H1 (cell line): ENCODE data around the gene PSME3. TPM values are rescaled to one million over a fixed set of nuclear protein-coding genes. Genes with fewer than 3 reads are reported as not detected.

ENCODE experiments used
- CTCF ChIA-PET: fragments of 300-600 bp; sonication (Branson Sonifier 250); formaldehyde crosslinking; loops from one replicate; lab custom pipeline; 2021; ENCODE audit not compliant: partially characterized antibody; lab: Charles Lee
- POLR2A ChIA-PET: fragments of 300-600 bp; sonication (Branson Sonifier 250); formaldehyde crosslinking; loops from one replicate; lab custom pipeline; 2021; ENCODE audit warnings: inconsistent platforms; ENCODE audit not compliant: partially characterized antibody; lab: Charles Lee
- DNase-seq, 2 experiments: peaks; one replicate each; pipeline versions ENCODE4 v3.0.0 to v3.0.0-alpha.2; 2010 to 2022; ENCODE audit warnings: low spot score in 2 of 2, low read depth in 1 of 2, mixed read lengths in 1 of 2
- FAIRE-seq: peaks from 2 replicates; lab custom pipeline; 2011; peaks lifted over from hg19 to GRCh38; lab: Jason Lieb, UNC
- H2AFZ ChIP-seq: 2 replicates; pipeline ENCODE4 v1.8.1; 2012; ENCODE audit warnings: low read length, inconsistent platforms
- H2AK5ac ChIP-seq: 2 replicates; pipeline ENCODE4 v1.6.1; 2013; ENCODE audit warnings: low read depth, low read length
- H2BK120ac ChIP-seq: replicated peaks from 2 replicates; pipeline ENCODE3; 2013; ENCODE audit warnings: low read depth, low read length, inconsistent platforms
- H2BK12ac ChIP-seq: 2 replicates; pipeline ENCODE4 v1.6.1; 2013; ENCODE audit warnings: low read depth, low read length
- H2BK15ac ChIP-seq: 2 replicates; pipeline ENCODE4 v1.6.1; 2013; ENCODE audit warnings: low read length
- H2BK20ac ChIP-seq: 2 replicates; pipeline ENCODE4 v1.6.1; 2013; ENCODE audit warnings: low read length
- H2BK5ac ChIP-seq: 2 replicates; pipeline ENCODE4 v1.6.1; 2013; ENCODE audit warnings: low read depth, low read length
- H3K14ac ChIP-seq: 2 replicates; pipeline ENCODE4 v1.6.1; 2013; ENCODE audit warnings: inconsistent platforms; ENCODE audit not compliant: insufficient read length
- H3K18ac ChIP-seq: 2 replicates; pipeline ENCODE4 v1.6.1; 2013; ENCODE audit warnings: low read length; ENCODE audit errors: extremely low read depth
- H3K23ac ChIP-seq: 2 replicates; pipeline ENCODE4 v1.6.1; 2013; ENCODE audit warnings: inconsistent platforms; ENCODE audit not compliant: insufficient read length
- H3K23me2 ChIP-seq: 2 replicates; pipeline ENCODE4 v1.6.1; 2013; ENCODE audit warnings: low read depth, low read length
- H3K27ac ChIP-seq: 2 replicates; pipeline ENCODE4 v1.6.1; 2011; ENCODE audit warnings: low read depth, low read length, inconsistent platforms
- H3K27me3 ChIP-seq, 4 experiments: replicated peaks in 1 of 4; 1 replicate in 1 of 4; 2 replicates in 3 of 4; pipeline versions ENCODE4 v1.6.1 to v1.8.1; 2011 to 2013; ENCODE audit warnings: low read length in 3 of 4, mild to moderate bottlenecking in 3 of 4, inconsistent platforms in 2 of 4, mixed read lengths in 2 of 4, moderate library complexity in 1 of 4; ENCODE audit not compliant: control insufficient read depth in 3 of 4, insufficient read depth in 3 of 4; ENCODE audit errors: extremely low read depth in 1 of 4
- H3K36me3 ChIP-seq, 4 experiments: 2 replicates each; pipeline versions ENCODE4 v1.6.1 to v1.8.1; 2011 to 2013; ENCODE audit warnings: mild to moderate bottlenecking in 4 of 4, low read length in 3 of 4, moderate library complexity in 2 of 4, control low read depth in 1 of 4, inconsistent platforms in 1 of 4; ENCODE audit not compliant: insufficient read depth in 4 of 4, control insufficient read depth in 2 of 4
- H3K4ac ChIP-seq: replicated peaks from 2 replicates; pipeline ENCODE3; 2013; ENCODE audit warnings: low read length, low read depth, mixed read lengths, inconsistent platforms; ENCODE audit not compliant: insufficient read length
- H3K4me1 ChIP-seq, 4 experiments: replicated peaks in 1 of 4; 1 replicate in 1 of 4; 2 replicates in 3 of 4; pipeline versions ENCODE4 v1.6.1 to v1.8.1; 2011 to 2013; ENCODE audit warnings: low read length in 3 of 4, inconsistent platforms in 2 of 4, mixed read lengths in 1 of 4; ENCODE audit not compliant: insufficient read depth in 4 of 4, control insufficient read depth in 3 of 4
- H3K4me2 ChIP-seq, 2 experiments: 2 replicates each; pipeline versions ENCODE4 v1.6.1 to v1.8.1; 2011 to 2013; ENCODE audit warnings: low read depth in 2 of 2, low read length in 2 of 2, control low read depth in 1 of 2, inconsistent platforms in 1 of 2, mild to moderate bottlenecking in 1 of 2; ENCODE audit not compliant: insufficient read depth in 1 of 2
- H3K4me3 ChIP-seq, 4 experiments: fragments of 200-600, 300-600 bp in 1 of 4; sonication (generic), shearing (Covaris generic), sonication (Bioruptor Twin) in 1 of 4; 2 replicates each; pipeline versions ENCODE4 v1.5.1 to v1.8.1; 2011 to 2016; ENCODE audit warnings: low read length in 4 of 4, low read depth in 3 of 4, control low read depth in 2 of 4, inconsistent platforms in 2 of 4, mild to moderate bottlenecking in 2 of 4, mixed read lengths in 1 of 4, moderate library complexity in 1 of 4; ENCODE audit not compliant: insufficient read depth in 2 of 4; ENCODE audit errors: extremely low read depth in 1 of 4
- H3K56ac ChIP-seq: replicated peaks from 2 replicates; pipeline ENCODE3; 2013; ENCODE audit warnings: low read depth, mild to moderate bottlenecking, mixed read lengths, low read length, inconsistent platforms; ENCODE audit not compliant: insufficient read length
- H3K79me1 ChIP-seq: 2 replicates; pipeline ENCODE4 v1.6.1; 2013; ENCODE audit warnings: low read depth, low read length, control low read depth
- H3K79me2 ChIP-seq, 2 experiments: 2 replicates each; pipeline versions ENCODE4 v1.6.1 to v1.8.1; 2012 to 2013; ENCODE audit warnings: low read length in 2 of 2, mild to moderate bottlenecking in 2 of 2, inconsistent platforms in 1 of 2; ENCODE audit not compliant: insufficient read depth in 2 of 2, control insufficient read depth in 1 of 2
- H3K9ac ChIP-seq, 4 experiments: replicated peaks in 1 of 4; 1 replicate in 1 of 4; 2 replicates in 3 of 4; pipeline versions ENCODE4 v1.6.1 to v1.8.1; 2011 to 2013; ENCODE audit warnings: low read depth in 3 of 4, low read length in 3 of 4, control low read depth in 2 of 4, mild to moderate bottlenecking in 2 of 4, moderate library complexity in 2 of 4, inconsistent platforms in 1 of 4; ENCODE audit errors: extremely low read depth in 1 of 4
- H3K9me3 ChIP-seq, 2 experiments: 2 replicates each; pipeline versions ENCODE4 v1.6.1 to v1.8.1; 2012 to 2013; ENCODE audit warnings: mild to moderate bottlenecking in 2 of 2, moderate library complexity in 2 of 2, control low read depth in 1 of 2, inconsistent platforms in 1 of 2, low read depth in 1 of 2, low read length in 1 of 2, mixed read lengths in 1 of 2; ENCODE audit not compliant: insufficient read depth in 2 of 2
- H4K20me1 ChIP-seq, 2 experiments: replicated peaks in 1 of 2; 2 replicates each; pipeline versions ENCODE3 to v1.8.1; 2011 to 2013; ENCODE audit warnings: inconsistent platforms in 2 of 2, low read length in 2 of 2, mild to moderate bottlenecking in 1 of 2; ENCODE audit not compliant: insufficient read depth in 2 of 2, control insufficient read depth in 1 of 2
- H4K5ac ChIP-seq: 2 replicates; pipeline ENCODE4 v1.6.1; 2013; ENCODE audit warnings: low read length, low read depth, mixed read lengths, inconsistent platforms; ENCODE audit not compliant: insufficient read length
- H4K8ac ChIP-seq: 2 replicates; pipeline ENCODE4 v1.8.0; 2013; ENCODE audit warnings: mild to moderate bottlenecking, moderate library complexity, low read length, inconsistent platforms; ENCODE audit not compliant: insufficient read depth; ENCODE audit errors: extremely low read depth
- H4K91ac ChIP-seq: replicated peaks from 2 replicates; pipeline ENCODE3; 2013; ENCODE audit warnings: low read length, mixed read lengths, inconsistent platforms; ENCODE audit not compliant: insufficient read length
- EP300 ChIP-seq, 2 experiments: IDR thresholded peaks; 1 replicate in 1 of 2; 2 replicates in 1 of 2; pipeline ENCODE4 v1.6.1; 2011 to 2012; ENCODE audit warnings: low read depth in 2 of 2, low read length in 2 of 2, mild to moderate bottlenecking in 2 of 2, borderline replicate concordance in 1 of 2, inconsistent platforms in 1 of 2, moderate library complexity in 1 of 2
- HDAC2 ChIP-seq, 2 experiments: fragments of 300-600 bp in 1 of 2; sonication (generic) in 1 of 2; IDR thresholded peaks; 2 replicates each; pipeline ENCODE4 v1.6.1; 2011 to 2012; ENCODE audit warnings: low read depth in 2 of 2, low read length in 2 of 2, mild to moderate bottlenecking in 2 of 2, moderate library complexity in 2 of 2, borderline replicate concordance in 1 of 2, inconsistent platforms in 1 of 2
- KDM5A ChIP-seq: fragments of 200-600 bp; IDR thresholded peaks from 2 replicates; pipeline ENCODE4 v1.7.1; 2012; ENCODE audit warnings: mild to moderate bottlenecking, low read length, inconsistent platforms, mixed read lengths
- MAX ChIP-seq: IDR thresholded peaks from 2 replicates; pipeline ENCODE4 v1.6.1; 2012; ENCODE audit warnings: inconsistent platforms
- NANOG ChIP-seq: IDR thresholded peaks from 2 replicates; pipeline ENCODE4 v1.6.1; 2011; ENCODE audit warnings: low read length, low read depth, mild to moderate bottlenecking, inconsistent platforms; ENCODE audit not compliant: insufficient read depth, poor library complexity, severe bottlenecking
- POU5F1 ChIP-seq: IDR thresholded peaks from 2 replicates; pipeline ENCODE4 v1.6.1; 2011; ENCODE audit warnings: low read depth, mild to moderate bottlenecking, low read length, moderate library complexity
- RFX5 ChIP-seq: IDR thresholded peaks from 2 replicates; pipeline ENCODE4 v1.6.1; 2011; ENCODE audit warnings: low read depth, low read length, improper control_type of control experiment, borderline replicate concordance
- SIRT6 ChIP-seq: IDR thresholded peaks from one replicate; pipeline ENCODE4 v1.7.1; 2012; ENCODE audit warnings: low read length, inconsistent platforms
- SIX5 ChIP-seq: IDR thresholded peaks from 2 replicates; pipeline ENCODE4 v1.6.1; 2011; ENCODE audit warnings: mild to moderate bottlenecking, low read depth, low read length
- TAF1 ChIP-seq: IDR thresholded peaks from 2 replicates; pipeline ENCODE4 v1.6.1; 2011; ENCODE audit warnings: mild to moderate bottlenecking, low read depth, low read length
- ZNF274 ChIP-seq: IDR thresholded peaks from 2 replicates; pipeline ENCODE4 v1.7.0; 2012; ENCODE audit warnings: low read length, borderline replicate concordance; ENCODE audit errors: extremely low read depth
- WGBS, 2 experiments: shearing (Covaris generic) in 1 of 2; methylation state at CpG; one replicate each; pipeline versions ENCODE4 v1.1.6 to v1.1.7; 2013 to 2015; ENCODE audit warnings: low lambda C conversion rate in 2 of 2, mixed read lengths in 2 of 2, inconsistent platforms in 1 of 2, low coverage in 1 of 2, missing lambda C conversion rate in 1 of 2; ENCODE audit not compliant: insufficient replicate concordance in 2 of 2, insufficient coverage in 1 of 2, insufficient read length in 1 of 2; ENCODE audit errors: extremely low coverage in 1 of 2, missing lambda C conversion rate in 1 of 2; 5-methylcytosine and 5-hydroxymethylcytosine counted together
- polyA plus RNA-seq, 7 experiments: library from polyadenylated mRNA; depleted of rRNA in 3 of 7; stranded (reverse) in 5 of 7; unstranded in 2 of 7; fragments of >200 nt in 5 of 7; fragments of 200-250 nt in 2 of 7; gene quantifications; 1 replicate in 5 of 7; 2 replicates in 1 of 7; 4 replicates in 1 of 7; pipeline versions ENCODE4 v1.2.1 to v1.2.3, GENCODE V29; 2011 to 2013; ENCODE audit warnings: missing spikeins in 2 of 7, mixed read lengths in 2 of 7
- total RNA-seq: library from RNA; stranded (reverse); fragmentation: NEBNext Ultra II Directional; extraction: Animal tissue kit (Norgen Biotek cat#: 25700); gene quantifications from 2 replicates; pipeline ENCODE4 v1.2.1, GENCODE V29; 2021

The PSME3 gene
- total and polyA plus RNA-seq, 2 of the 8 experiments (the other 6 are each of a cell fraction or from before 2014, with no cell fraction given) = 149 to 224 TPM

- no peak for DNase-seq
- POLR2A ChIA-PET = interaction anchor here (1.1 to 1.5 kb wide), 3 partner anchors 21 to 131 kb away, joined by 3 to 5 read pairs (median 4); partner anchors contain the start of gene RPL27
- no peak for TF ChIP-seq TAF1
- TF ChIP-seq SIX5 = no peak
- no peak for TF ChIP-seq POU5F1
- TF ChIP-seq EP300 (IDR thresholded peaks at IDR 0.05; ENCODE audit: borderline replicate concordance in 1 of 2, low read depth in 2 of 2, low read length in 2 of 2) = no peak
- no peak for TF ChIP-seq HDAC2 (IDR thresholded peaks at IDR 0.05; ENCODE audit: borderline replicate concordance in 1 of 2, low read depth in 2 of 2, low read length in 2 of 2)
- no peak for TF ChIP-seq NANOG
- no peak for TF ChIP-seq RFX5
- TF ChIP-seq SIRT6 = no peak
- no peak for TF ChIP-seq MAX
- no peak for TF ChIP-seq KDM5A
- no peak for TF ChIP-seq ZNF274
These were observed 33.7 kb downstream of the PSME3 start for GRCh38 chr17:42866631-42867575.

More at GRCh38 chr17:42866631-42867575, 33.7 kb downstream of the PSME3 start:
- H2BK5ac ChIP-seq = no peak overlapping the region
- H2AK5ac ChIP-seq = no peak overlapping the region
- peaks cover 2 to 10% of the 10 kb centered on the region in 2 experiments; a peak in 1 of 4 replicates for H3K9me3 ChIP-seq
- no peak overlapping the region for H4K91ac ChIP-seq
- FAIRE-seq = no peak
- no peak overlapping the region for H3K14ac ChIP-seq
- no peak overlapping the region for H4K8ac ChIP-seq
- 90% methylated on average over 11 of the region's 12 CpGs; no CpG with 5 or more reads in 1 of the 2 experiments for WGBS, 2 experiments
- no peak overlapping the region for H2BK20ac ChIP-seq
- H4K20me1 ChIP-seq = no peaks in the 10 kb centered on the region
- no peak overlapping the region for H3K4ac ChIP-seq
- no peak overlapping the region for H3K4me3 ChIP-seq
- no peaks in the 10 kb centered on the region for H3K79me2 ChIP-seq
- H3K4me1 ChIP-seq = no peaks in the 10 kb centered on the region
- no peak overlapping the region for H2BK120ac ChIP-seq
- no peak overlapping the region for H2BK15ac ChIP-seq
- H3K27me3 ChIP-seq = no peaks in the 10 kb centered on the region
- no peak overlapping the region for H4K5ac ChIP-seq
- H3K18ac ChIP-seq = no peak overlapping the region
- H3K23me2 ChIP-seq = no peaks in the 10 kb centered on the region
- no peak overlapping the region for H3K56ac ChIP-seq
- H3K36me3 ChIP-seq = no peaks in the 10 kb centered on the region
- no peak overlapping the region for H3K23ac ChIP-seq
- no peak overlapping the region for H2BK12ac ChIP-seq
- H3K9ac ChIP-seq = no peak overlapping the region
- H3K4me2 ChIP-seq = no peak overlapping the region
- no peak overlapping the region for H2AFZ ChIP-seq
- CTCF ChIA-PET = interaction anchor here (1.1 to 2.3 kb wide), 4 partner anchors 23 to 71 kb away, joined by 4 to 10 read pairs (median 6); partner anchors contain the start of gene AOC2
- no peak overlapping the region for H3K27ac ChIP-seq
- no peaks in the 10 kb centered on the region for H3K79me1 ChIP-seq
